NCI-H748 (cell line): Measurements from ENCODE around the gene UGT3A1.
"Not testable (repeated sequence)": the region's sequence is repeated elsewhere in the genome, so short reads cannot be mapped to it uniquely, and the experiment has no call there.

Experiments
- DNase-seq: peaks from one replicate; lab custom pipeline; 2025; ENCODE audit not compliant: unreplicated experiment; lab: John Stamatoyannopoulos, UW

UGT3A1 gene

GRCh38 chr5:35990520-35990919, 670 bp downstream of the UGT3A1 start:
- DNase-seq = no peak

- no peak for DNase-seq
These were observed 2.7 kb downstream of the UGT3A1 start for GRCh38 chr5:35988529-35988928.

- no peak for DNase-seq
These were observed 3.4 kb downstream of the UGT3A1 start for GRCh38 chr5:35987776-35988175.

GRCh38 chr5:35979715-35980114, 11.5 kb downstream of the UGT3A1 start:
- no peak for DNase-seq

- DNase-seq = not testable (repeated sequence)
These were observed 14.3 kb downstream of the UGT3A1 start for GRCh38 chr5:35976859-35977258.

GRCh38 chr5:35974570-35974969, 16.6 kb downstream of the UGT3A1 start:
- no peak for DNase-seq

GRCh38 chr5:35971878-35972210, 19.3 kb downstream of the UGT3A1 start:
- no peak for DNase-seq

GRCh38 chr5:35971186-35971877, 19.9 kb downstream of the UGT3A1 start:
- no peak for DNase-seq

GRCh38 chr5:35963381-35963843, 27.8 kb downstream of the UGT3A1 start:
- peak; percentile 61 for DNase-seq

GRCh38 chr5:35960328-35960727, 30.9 kb downstream of the UGT3A1 start:
- DNase-seq = no peak

GRCh38 chr5:35956429-35956828, 34.8 kb downstream of the UGT3A1 start:
- no peak for DNase-seq

GRCh38 chr5:35954175-35954574, 37.0 kb downstream of the UGT3A1 start:
- no peak for DNase-seq

GRCh38 chr5:35947085-35947484, 44.1 kb downstream of the UGT3A1 start:
- no peak for DNase-seq

- DNase-seq = no peak
These were observed 51.6 kb downstream of the UGT3A1 start for GRCh38 chr5:35939639-35940038.

GRCh38 chr5:35938568-35939227, 52.5 kb downstream of the UGT3A1 start, which contains the start of gene CAPSL:
TSS of gene CAPSL (minus strand) at chr5:35938622. CDS start at chr5:35921120, 17,502 bp downstream.
- DNase-seq = peak; percentile 81

- DNase-seq = peak; percentile 78
These were observed 64.7 kb downstream of the UGT3A1 start for GRCh38 chr5:35926389-35927051.

- DNase-seq = peak; percentile 89
These were observed 66.1 kb downstream of the UGT3A1 start for GRCh38 chr5:35924950-35925722.

- no peak for DNase-seq
These were observed 66.9 kb downstream of the UGT3A1 start for GRCh38 chr5:35924122-35924949.

- no peak for DNase-seq
These were observed 68.7 kb downstream of the UGT3A1 start for GRCh38 chr5:35922468-35922867.

- no peak for DNase-seq
These were observed 69.3 kb downstream of the UGT3A1 start for GRCh38 chr5:35921930-35922329.
